ENCODE results near the gene HTR1E. TPM values are rescaled to one million over a fixed set of nuclear protein-coding genes. Genes with fewer than 3 reads are reported as not detected.
"Not testable (repeated sequence)": the region's sequence is repeated elsewhere in the genome, so short reads cannot be mapped to it uniquely, and the experiment has no call there.

The HTR1E gene
- total and polyA plus RNA-seq, 12 donors = 0.13 to 0.22 TPM; not detected in 10

DNA sequence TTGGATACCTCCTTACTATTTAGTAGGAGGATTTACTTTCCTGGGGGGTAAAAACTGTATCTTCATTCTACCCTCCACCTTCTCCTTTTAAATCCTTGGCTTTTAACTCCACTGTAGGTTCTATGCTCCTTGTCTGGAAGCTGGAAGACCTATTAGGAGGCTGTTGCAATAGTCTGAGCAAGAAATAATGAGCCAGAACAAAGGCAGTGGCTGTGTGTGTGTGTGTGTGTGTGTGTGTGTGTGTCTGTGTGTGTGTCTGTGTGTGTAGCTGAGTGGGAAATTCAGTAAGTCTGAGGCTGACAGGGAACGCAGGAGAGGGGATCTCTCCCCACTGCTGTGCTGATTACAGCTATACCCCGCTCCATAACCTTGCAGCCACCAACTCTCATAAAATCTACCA, 35.8 kb downstream of the HTR1E start:
- H3K36me3 ChIP-seq (replicated peaks in 1 of 2) = no peaks in the 10 kb centered on the region
- intact Hi-C loops (cut with DNase I) = no loop called here
- H3K4me3 ChIP-seq = no peak overlapping the region
- no peaks in the 10 kb centered on the region for H3K4me1 ChIP-seq (replicated peaks in 1 of 2)
- H3K27ac ChIP-seq = no peak overlapping the region
- TF ChIP-seq, protein P1, sequence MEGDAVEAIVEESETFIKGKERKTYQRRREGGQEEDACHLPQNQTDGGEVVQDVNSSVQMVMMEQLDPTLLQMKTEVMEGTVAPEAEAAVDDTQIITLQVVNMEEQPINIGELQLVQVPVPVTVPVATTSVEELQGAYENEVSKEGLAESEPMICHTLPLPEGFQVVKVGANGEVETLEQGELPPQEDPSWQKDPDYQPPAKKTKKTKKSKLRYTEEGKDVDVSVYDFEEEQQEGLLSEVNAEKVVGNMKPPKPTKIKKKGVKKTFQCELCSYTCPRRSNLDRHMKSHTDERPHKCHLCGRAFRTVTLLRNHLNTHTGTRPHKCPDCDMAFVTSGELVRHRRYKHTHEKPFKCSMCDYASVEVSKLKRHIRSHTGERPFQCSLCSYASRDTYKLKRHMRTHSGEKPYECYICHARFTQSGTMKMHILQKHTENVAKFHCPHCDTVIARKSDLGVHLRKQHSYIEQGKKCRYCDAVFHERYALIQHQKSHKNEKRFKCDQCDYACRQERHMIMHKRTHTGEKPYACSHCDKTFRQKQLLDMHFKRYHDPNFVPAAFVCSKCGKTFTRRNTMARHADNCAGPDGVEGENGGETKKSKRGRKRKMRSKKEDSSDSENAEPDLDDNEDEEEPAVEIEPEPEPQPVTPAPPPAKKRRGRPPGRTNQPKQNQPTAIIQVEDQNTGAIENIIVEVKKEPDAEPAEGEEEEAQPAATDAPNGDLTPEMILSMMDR (IDR thresholded peaks at IDR 0.05) = no peak
- no peak for TF ChIP-seq POLR2A (IDR thresholded peaks at IDR 0.05)
- no peaks in the 10 kb centered on the region for H3K9me3 ChIP-seq (replicated peaks in 1 of 3)
- no peaks in the 10 kb centered on the region for H3K27me3 ChIP-seq
- 70 to 78% (median 73%) methylated on average over 2 of the region's 2 CpGs for WGBS, 4 donors
- no peak for DNase-seq

DNA sequence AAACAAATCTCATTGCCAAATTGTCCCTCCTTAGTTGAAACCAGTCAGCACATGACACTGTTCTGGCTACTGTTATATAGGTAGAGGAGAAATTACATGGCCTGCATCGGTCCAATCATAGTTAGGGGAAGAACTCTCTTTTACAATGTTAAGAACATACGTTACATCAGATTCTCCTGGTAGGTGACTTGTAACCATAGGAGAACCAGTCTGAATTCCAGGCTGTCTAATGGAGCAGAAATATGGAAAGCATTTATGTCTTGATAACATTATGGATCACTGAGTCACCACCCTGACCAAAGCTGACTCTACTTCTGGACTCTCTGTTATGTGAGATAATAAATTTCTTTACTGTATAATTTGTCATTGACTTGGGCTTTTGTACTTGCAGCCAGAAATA, 40.9 kb downstream of the HTR1E start:
- Histone ChIP-seq H3K27ac (no peak overlapping the region), H3K9me3 (replicated peaks in 1 of 3) (no peaks in the 10 kb centered on the region), H3K27me3 (no peaks in the 10 kb centered on the region), H3K4me1 (replicated peaks in 1 of 2) (no peaks in the 10 kb centered on the region), H3K36me3 (replicated peaks in 1 of 2) (no peaks in the 10 kb centered on the region), H3K4me3 (no peak overlapping the region)
- no peak for DNase-seq
- WGBS, 4 donors = 76 to 88% (median 81%) methylated on average over 2 of the region's 2 CpGs
- intact Hi-C loops (cut with DNase I) = no loop called here
- TF ChIP-seq, protein P1 (IDR thresholded peaks at IDR 0.05) = no peak
- TF ChIP-seq POLR2A (IDR thresholded peaks at IDR 0.05) = no peak

DNA sequence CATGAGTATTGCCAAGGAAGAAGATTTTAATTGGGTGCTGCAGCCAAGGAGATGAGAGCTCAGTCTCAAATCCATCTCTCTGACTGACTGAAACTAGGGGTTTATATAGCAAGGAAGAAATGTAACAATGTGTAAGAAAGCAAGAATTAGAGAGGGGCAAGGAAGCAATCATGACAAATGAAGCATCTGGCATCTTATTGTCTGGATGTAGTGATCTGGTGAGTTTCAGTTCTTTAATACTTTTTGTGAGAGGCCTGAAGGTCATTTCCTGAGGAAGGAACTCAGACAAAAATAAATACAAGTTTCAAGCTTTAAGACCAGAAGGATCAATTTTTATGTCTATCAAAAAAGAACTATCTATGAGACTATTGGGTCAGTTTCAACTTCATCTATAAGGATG, 64.2 kb downstream of the HTR1E start:
- Histone ChIP-seq H3K36me3 (replicated peaks in 1 of 2) (no peaks in the 10 kb centered on the region), H3K27me3 (no peaks in the 10 kb centered on the region), H3K27ac (no peak overlapping the region), H3K4me1 (replicated peaks in 1 of 2) (no peaks in the 10 kb centered on the region), H3K9me3 (replicated peaks in 1 of 3) (no peaks in the 10 kb centered on the region), H3K4me3 (no peak overlapping the region)
- DNase-seq = no peak
- no peak for TF ChIP-seq POLR2A (IDR thresholded peaks at IDR 0.05)
- TF ChIP-seq, protein P1 (IDR thresholded peaks at IDR 0.05) = no peak
- intact Hi-C loops (cut with DNase I) = no loop called here

DNA sequence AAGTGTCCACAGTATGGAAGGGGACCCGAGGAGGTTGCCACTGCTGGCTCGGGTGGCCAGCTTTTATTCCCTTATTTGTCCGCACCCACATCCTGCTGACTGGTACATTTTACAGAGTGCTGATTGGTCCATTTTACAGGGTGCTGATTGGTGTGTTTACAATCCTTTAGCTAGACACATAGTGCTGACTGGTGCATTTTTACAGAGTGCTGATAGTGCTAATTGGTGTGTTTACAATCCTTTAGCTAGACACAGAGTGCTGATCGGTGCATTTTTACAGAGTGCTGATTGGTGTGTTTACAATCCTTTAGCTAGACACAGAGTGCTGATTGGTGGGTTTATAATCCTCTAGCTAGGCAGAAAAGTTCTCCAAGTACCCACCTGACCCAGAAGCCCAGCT, 65.1 kb downstream of the HTR1E start:
- H3K36me3 ChIP-seq (replicated peaks in 1 of 2); DNase-seq; intact Hi-C loops (cut with DNase I); H3K4me1 ChIP-seq (replicated peaks in 1 of 2); H3K27ac ChIP-seq; H3K27me3 ChIP-seq; H3K4me3 ChIP-seq; H3K9me3 ChIP-seq (replicated peaks in 1 of 3): not testable (repeated sequence)
- 86 to 90% (median 90%) methylated on average over 4 of the region's 4 CpGs for WGBS, 4 donors

DNA sequence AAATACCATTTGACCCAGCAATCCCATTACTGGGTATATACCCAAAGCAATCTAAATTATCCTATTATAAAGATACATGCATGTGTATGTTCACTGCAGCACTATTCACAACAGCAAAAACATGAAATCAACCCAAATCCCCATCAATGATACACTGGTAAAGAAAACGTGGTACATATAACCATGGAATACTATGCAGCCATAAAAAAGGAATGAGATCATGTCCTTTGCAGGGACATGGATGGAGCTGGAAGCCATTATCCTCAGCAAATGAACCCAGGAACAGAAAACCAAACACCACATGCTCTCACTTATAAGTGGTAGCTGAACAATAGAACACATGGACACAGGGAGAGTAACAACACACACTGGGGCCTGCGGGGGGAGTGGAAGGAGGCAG, 69.2 kb downstream of the HTR1E start:
- DNase-seq; intact Hi-C loops (cut with DNase I); H3K27ac ChIP-seq; H3K27me3 ChIP-seq; H3K9me3 ChIP-seq (replicated peaks in 1 of 3); H3K36me3 ChIP-seq (replicated peaks in 1 of 2); H3K4me1 ChIP-seq (replicated peaks in 1 of 2); H3K4me3 ChIP-seq: not testable (repeated sequence)
- WGBS, 4 donors = 62 to 73% (median 67%) methylated on average over 2 of the region's 2 CpGs

DNA sequence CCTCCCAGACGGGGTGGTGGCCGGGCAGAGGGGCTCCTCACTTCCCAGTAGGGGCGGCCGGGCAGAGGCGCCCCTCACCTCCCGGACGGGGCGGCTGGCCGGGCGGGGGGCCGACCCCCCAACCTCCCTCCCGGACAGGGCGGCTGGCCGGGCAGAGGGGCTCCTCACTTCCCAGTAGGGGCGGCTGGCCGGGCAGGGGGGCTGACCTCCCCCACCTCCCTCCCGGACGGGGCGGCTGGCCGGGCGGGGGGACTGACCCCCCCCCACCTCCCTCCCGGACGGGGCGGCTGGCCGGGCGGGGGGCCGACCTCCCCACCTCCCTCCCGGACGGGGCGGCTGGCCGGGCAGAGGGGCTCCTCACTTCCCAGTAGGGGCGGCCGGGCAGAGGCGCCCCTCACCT, 72.3 kb downstream of the HTR1E start:
- WGBS, 4 donors = 93 to 99% methylated on average over 3 to 19 of the region's 34 CpGs; no CpG with 5 or more reads in 2 of the 4 donors
- H3K4me1 ChIP-seq (replicated peaks in 1 of 2); H3K9me3 ChIP-seq (replicated peaks in 1 of 3); H3K36me3 ChIP-seq (replicated peaks in 1 of 2); intact Hi-C loops (cut with DNase I); H3K27me3 ChIP-seq; DNase-seq; H3K4me3 ChIP-seq; H3K27ac ChIP-seq: not testable (repeated sequence)
